ENCODE results near the gene C16orf89.

Gene C16orf89

DNA sequence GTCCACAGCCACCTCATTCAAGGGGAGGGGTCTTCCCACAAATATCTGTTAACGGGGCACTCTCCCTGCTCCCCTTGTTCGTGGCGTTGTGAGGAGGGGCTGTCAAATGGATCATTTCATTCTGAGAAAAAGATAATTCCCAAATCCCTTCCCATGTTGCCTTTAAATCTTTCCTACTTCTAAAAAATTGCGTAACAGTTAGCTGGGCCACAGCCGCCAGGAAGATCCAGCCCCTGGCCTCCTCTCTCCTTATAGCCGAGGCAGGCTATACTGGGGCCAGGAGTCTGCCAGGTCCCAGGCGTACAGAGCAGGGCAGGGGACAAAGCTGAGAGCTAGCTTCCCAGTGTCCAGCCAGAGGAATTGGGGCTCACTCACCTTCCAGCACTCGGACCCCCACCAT, 430 bp downstream of the C16orf89 start:
- H3K4me1 ChIP-seq: no peaks in the 10 kb centered on the region
- no peaks in the 10 kb centered on the region for H3K27me3 ChIP-seq (ENCODE audit: control insufficient read depth, insufficient read depth, low read length)
- H3K4me3 ChIP-seq (ENCODE audit: low read depth, low read length): no peak overlapping the region
- no peaks in the 10 kb centered on the region for H3K9me3 ChIP-seq (ENCODE audit: control insufficient read depth, low read length)
- H3K27ac ChIP-seq: no peak overlapping the region
- no peak overlapping the region for H2AFZ ChIP-seq
- TF ChIP-seq, protein P1, sequence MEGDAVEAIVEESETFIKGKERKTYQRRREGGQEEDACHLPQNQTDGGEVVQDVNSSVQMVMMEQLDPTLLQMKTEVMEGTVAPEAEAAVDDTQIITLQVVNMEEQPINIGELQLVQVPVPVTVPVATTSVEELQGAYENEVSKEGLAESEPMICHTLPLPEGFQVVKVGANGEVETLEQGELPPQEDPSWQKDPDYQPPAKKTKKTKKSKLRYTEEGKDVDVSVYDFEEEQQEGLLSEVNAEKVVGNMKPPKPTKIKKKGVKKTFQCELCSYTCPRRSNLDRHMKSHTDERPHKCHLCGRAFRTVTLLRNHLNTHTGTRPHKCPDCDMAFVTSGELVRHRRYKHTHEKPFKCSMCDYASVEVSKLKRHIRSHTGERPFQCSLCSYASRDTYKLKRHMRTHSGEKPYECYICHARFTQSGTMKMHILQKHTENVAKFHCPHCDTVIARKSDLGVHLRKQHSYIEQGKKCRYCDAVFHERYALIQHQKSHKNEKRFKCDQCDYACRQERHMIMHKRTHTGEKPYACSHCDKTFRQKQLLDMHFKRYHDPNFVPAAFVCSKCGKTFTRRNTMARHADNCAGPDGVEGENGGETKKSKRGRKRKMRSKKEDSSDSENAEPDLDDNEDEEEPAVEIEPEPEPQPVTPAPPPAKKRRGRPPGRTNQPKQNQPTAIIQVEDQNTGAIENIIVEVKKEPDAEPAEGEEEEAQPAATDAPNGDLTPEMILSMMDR (IDR thresholded peaks at IDR 0.05): no peak
- no peaks in the 10 kb centered on the region for H3K79me2 ChIP-seq
- H3K9ac ChIP-seq: no peak overlapping the region
- H3K36me3 ChIP-seq (ENCODE audit: control insufficient read depth, insufficient read depth, low read length): no peaks in the 10 kb centered on the region
- H3K4me2 ChIP-seq (ENCODE audit: low read length): no peak overlapping the region

DNA sequence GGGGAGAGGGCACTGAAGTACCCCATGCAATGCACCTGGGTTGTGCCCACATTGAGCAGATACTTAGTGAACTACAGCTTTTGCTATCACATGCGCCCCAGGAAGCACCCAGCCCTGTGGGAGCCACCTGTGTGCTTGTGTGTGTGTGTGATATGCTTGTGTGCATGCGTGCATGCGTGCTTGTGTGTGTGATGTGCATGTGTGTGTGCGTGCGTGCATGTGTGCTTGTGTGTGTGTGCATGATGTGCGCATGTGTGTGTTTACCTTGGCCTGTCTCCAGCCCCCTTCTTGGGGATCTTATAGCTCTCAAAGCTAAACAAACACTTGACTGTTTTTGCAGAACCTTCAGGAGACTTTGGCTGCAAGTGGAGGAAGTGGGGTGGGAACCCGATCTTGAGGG, 841 bp downstream of the C16orf89 start:
- Histone ChIP-seq H3K4me1 (no peaks in the 10 kb centered on the region), H2AFZ (no peak overlapping the region), H3K79me2 (no peaks in the 10 kb centered on the region), H3K9me3 (ENCODE audit: control insufficient read depth, low read length) (no peaks in the 10 kb centered on the region), H3K36me3 (ENCODE audit: control insufficient read depth, insufficient read depth, low read length) (no peaks in the 10 kb centered on the region), H3K4me2 (ENCODE audit: low read length) (no peak overlapping the region), H3K4me3 (ENCODE audit: low read depth, low read length) (no peak overlapping the region), H3K27ac (no peak overlapping the region), H3K9ac (no peak overlapping the region), H3K27me3 (ENCODE audit: control insufficient read depth, insufficient read depth, low read length) (no peaks in the 10 kb centered on the region)
- TF ChIP-seq, protein P1 (IDR thresholded peaks at IDR 0.05): no peak

DNA sequence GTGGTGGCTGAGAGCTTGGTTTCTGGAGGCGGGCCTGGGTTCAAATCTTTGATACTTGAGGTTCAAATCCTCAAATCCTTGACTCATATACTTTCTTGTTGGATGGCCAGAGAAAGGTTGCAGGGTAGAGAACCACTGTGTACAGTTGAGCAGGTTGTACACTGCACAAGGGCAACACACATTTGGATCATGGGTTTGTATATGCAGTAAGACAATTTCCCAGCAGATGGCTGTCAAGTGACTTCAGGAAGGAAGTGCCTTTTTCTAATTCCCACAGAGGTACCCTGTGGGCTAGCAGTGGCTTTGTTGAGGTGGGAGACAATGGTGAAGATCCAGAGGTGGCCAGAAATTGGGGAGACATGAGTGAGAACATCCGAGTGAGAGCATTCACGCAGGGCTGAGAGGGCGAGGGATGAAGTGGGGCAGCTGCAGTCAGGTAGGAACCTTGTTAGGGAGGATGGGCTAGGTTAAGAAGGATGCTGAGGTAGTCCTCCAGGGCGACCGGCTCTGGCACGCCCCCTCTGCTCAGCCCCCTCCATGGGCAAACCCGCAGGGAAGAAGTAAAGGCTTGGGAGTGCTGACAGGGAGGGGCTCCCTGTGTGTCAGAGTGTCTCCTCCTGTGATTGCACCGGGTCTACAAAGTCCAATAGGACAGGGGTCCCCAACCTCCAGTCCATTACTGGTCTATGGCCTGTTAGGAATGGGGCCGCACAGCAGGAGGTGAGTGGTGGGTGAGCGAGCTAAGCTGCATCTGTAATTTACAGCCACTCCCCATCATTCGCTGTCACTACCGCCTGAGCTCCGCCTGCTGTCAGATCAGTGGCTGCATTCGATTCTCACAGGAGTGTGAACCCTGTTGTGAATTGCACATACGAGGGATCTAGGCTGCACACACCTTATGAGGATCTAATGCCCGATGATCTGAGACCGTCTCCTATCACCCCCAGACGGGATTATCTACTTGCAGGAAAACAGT, 2.7 kb downstream of the C16orf89 start:
- TF ChIP-seq, protein P1 (IDR thresholded peaks at IDR 0.05): no peak
- no peak overlapping the region for H2AFZ ChIP-seq
- H3K4me3 ChIP-seq (ENCODE audit: low read depth, low read length): no peak overlapping the region
- H3K27me3 ChIP-seq (ENCODE audit: control insufficient read depth, insufficient read depth, low read length): no peaks in the 10 kb centered on the region
- no peak overlapping the region for H3K27ac ChIP-seq
- H3K4me1 ChIP-seq: no peaks in the 10 kb centered on the region
- no peak overlapping the region for H3K4me2 ChIP-seq (ENCODE audit: low read length)
- H3K9me3 ChIP-seq (ENCODE audit: control insufficient read depth, low read length): no peaks in the 10 kb centered on the region
- no peaks in the 10 kb centered on the region for H3K36me3 ChIP-seq (ENCODE audit: control insufficient read depth, insufficient read depth, low read length)
- H3K79me2 ChIP-seq: no peaks in the 10 kb centered on the region
- no peak overlapping the region for H3K9ac ChIP-seq

DNA sequence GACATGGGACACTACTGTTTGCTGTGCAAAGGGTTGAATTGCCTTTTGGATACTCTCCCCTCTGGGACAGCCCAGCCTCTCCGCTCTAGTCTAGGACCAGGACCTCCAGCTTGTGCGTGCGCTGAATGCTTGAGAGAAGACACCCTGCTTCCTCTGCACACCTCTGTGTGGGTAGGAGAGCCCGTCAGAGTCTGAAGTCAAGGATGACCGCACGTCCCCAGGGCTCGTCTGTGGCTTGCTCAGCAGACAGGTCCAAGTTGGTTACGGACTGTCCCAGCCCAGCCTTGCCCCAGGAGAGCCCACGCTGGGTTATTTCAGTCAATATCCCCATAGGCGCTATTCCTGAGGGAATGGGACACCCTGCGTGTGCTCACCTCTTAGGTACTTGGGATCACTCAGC, 3.7 kb downstream of the C16orf89 start:
- Histone ChIP-seq H3K79me2 (no peaks in the 10 kb centered on the region), H3K4me2 (ENCODE audit: low read length) (no peak overlapping the region), H3K4me3 (ENCODE audit: low read depth, low read length) (no peak overlapping the region), H3K4me1 (no peaks in the 10 kb centered on the region), H3K27me3 (ENCODE audit: control insufficient read depth, insufficient read depth, low read length) (no peaks in the 10 kb centered on the region), H3K9me3 (ENCODE audit: control insufficient read depth, low read length) (no peaks in the 10 kb centered on the region), H3K9ac (no peak overlapping the region), H2AFZ (no peak overlapping the region), H3K36me3 (ENCODE audit: control insufficient read depth, insufficient read depth, low read length) (no peaks in the 10 kb centered on the region), H3K27ac (no peak overlapping the region)
- TF ChIP-seq, protein P1 (IDR thresholded peaks at IDR 0.05): no peak

All from parathyroid adenoma (tissue), 2 donors.